ENCODE measurements around the gene PRKACA.

The PRKACA gene

DNA sequence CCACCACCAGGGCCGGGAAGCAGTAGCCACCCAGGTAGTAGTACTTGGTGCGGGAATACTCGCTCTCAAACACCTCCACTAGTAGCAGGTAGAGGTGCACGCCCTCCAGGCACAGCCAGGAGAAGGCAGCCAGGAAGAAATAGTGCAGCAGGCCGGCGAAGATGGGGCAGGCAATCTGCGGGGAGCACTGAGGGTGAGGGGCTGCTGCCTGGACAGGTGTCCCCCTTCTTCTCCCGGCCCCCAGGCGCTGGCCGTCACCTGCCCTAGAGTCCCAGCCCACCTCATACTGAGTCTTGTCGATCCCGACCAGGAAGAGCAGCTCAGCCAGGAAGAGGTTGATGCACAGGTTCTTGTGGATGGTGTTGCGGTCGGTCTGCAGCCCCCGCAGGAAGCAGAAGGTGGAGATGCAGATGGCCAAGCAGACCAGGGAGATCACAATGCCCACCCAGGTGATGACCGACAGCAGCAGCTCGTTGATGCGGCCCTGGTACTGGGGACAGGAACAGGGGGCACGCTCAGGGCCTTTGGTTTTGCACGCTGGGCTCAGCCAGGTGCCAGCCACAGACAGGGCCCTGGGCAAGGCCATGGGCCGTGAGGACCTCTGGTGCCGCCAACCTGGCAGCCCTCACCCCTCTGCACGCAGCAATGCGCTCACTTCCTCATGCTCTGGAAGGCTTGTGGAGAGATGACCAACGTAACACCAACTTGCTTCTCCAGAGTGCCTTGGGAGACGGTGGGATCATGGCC is 39.6 kb upstream of the PRKACA start:
- TF ChIP-seq MAX (IDR thresholded peaks at IDR 0.05; ENCODE audit: low read depth, low read length) (no peak), MYC (IDR thresholded peaks at IDR 0.05; ENCODE audit: low read depth, low read length) (no peak), POLR2A (IDR thresholded peaks at IDR 0.05; ENCODE audit: extremely low read depth, insufficient read length) (no peak)
- TF ChIP-seq, protein P1, sequence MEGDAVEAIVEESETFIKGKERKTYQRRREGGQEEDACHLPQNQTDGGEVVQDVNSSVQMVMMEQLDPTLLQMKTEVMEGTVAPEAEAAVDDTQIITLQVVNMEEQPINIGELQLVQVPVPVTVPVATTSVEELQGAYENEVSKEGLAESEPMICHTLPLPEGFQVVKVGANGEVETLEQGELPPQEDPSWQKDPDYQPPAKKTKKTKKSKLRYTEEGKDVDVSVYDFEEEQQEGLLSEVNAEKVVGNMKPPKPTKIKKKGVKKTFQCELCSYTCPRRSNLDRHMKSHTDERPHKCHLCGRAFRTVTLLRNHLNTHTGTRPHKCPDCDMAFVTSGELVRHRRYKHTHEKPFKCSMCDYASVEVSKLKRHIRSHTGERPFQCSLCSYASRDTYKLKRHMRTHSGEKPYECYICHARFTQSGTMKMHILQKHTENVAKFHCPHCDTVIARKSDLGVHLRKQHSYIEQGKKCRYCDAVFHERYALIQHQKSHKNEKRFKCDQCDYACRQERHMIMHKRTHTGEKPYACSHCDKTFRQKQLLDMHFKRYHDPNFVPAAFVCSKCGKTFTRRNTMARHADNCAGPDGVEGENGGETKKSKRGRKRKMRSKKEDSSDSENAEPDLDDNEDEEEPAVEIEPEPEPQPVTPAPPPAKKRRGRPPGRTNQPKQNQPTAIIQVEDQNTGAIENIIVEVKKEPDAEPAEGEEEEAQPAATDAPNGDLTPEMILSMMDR (IDR thresholded peaks at IDR 0.05; ENCODE audit: low read depth, low read length) = no peak
- no peak overlapping the region for H3K4me3 ChIP-seq (ENCODE audit: low read depth, low read length)
- no peak for DNase-seq (ENCODE audit: low read depth)

DNA sequence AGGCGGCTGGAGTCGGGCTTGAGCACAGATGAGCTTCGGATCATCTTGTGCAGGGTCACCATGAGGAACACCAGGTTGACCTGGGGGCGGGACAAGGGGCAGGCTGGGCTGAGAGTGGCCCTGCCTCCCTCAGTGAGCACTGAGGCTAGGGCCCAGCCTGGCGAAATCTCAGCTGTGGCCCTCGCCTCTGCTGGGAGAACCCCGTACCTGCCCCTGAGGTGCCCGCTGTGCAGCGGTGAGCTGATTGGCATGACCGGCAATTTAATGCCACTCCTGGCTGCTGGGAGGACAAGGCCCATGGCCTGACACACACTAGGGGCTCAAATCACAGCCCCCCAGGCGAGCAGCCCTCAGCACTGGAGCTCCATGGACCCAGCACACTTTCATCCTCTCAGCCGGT is 38.6 kb upstream of the PRKACA start:
- H3K4me3 ChIP-seq (ENCODE audit: low read depth, low read length) = no peak overlapping the region
- DNase-seq (ENCODE audit: low read depth) = no peak
- TF ChIP-seq, protein P1 (IDR thresholded peaks at IDR 0.05; ENCODE audit: low read depth, low read length) = no peak
- TF ChIP-seq MYC (IDR thresholded peaks at IDR 0.05; ENCODE audit: low read depth, low read length) = no peak
- TF ChIP-seq POLR2A (IDR thresholded peaks at IDR 0.05; ENCODE audit: extremely low read depth, insufficient read length) = no peak
- no peak for TF ChIP-seq MAX (IDR thresholded peaks at IDR 0.05; ENCODE audit: low read depth, low read length)

DNA sequence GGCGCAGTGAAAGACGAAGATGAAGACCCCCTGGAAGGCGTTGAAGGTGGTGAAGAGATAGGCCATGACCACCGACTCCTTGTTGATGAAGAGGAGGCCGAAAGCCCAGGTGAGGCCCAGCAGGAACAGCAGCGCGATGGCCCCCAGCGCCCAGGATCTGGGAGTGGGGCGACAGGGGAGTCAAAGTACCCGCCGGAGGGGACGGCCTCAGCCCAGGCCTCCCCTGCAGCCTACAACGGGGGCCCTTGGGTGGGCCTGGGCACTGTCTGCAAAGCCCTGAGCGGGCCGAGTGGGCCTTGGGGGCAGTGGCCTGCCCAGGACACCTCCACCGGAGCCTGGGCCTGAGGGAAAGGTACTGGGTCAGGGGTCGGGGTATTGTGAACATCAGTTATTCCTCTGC is 37.8 kb upstream of the PRKACA start:
- H3K4me3 ChIP-seq (ENCODE audit: low read depth, low read length) = no peak overlapping the region
- no peak for TF ChIP-seq MYC (IDR thresholded peaks at IDR 0.05; ENCODE audit: low read depth, low read length)
- TF ChIP-seq, protein P1 (IDR thresholded peaks at IDR 0.05; ENCODE audit: low read depth, low read length) = no peak
- TF ChIP-seq POLR2A (IDR thresholded peaks at IDR 0.05; ENCODE audit: extremely low read depth, insufficient read length) = no peak
- TF ChIP-seq MAX (IDR thresholded peaks at IDR 0.05; ENCODE audit: low read depth, low read length) = no peak
- DNase-seq (ENCODE audit: low read depth) = no peak

DNA sequence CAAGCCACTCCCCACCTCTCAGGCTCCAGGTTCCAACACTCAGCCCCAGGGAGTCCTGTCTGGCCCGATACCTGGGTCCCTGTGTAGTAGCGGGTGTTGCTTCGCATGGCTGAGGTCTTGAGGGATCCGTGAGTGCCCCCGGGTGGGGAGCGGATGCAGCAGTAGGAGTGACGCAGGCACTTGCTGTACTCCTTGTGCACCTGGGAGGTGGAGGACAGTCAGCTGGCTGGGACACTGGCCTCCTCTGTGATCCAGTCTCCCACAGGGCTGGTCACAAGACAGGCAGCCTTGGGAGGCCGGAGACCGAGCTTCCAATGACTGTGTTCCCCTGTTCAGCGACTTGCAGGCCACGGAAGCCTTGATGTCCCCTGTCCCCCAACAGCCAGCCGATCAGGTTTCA is 35.2 kb upstream of the PRKACA start:
- DNase-seq (ENCODE audit: low read depth) = no peak
- no peak overlapping the region for H3K4me3 ChIP-seq (ENCODE audit: low read depth, low read length)
- TF ChIP-seq POLR2A (IDR thresholded peaks at IDR 0.05; ENCODE audit: extremely low read depth, insufficient read length) (no peak), MAX (IDR thresholded peaks at IDR 0.05; ENCODE audit: low read depth, low read length) (no peak), MYC (IDR thresholded peaks at IDR 0.05; ENCODE audit: low read depth, low read length) (no peak)
- TF ChIP-seq, protein P1 (IDR thresholded peaks at IDR 0.05; ENCODE audit: low read depth, low read length) = no peak

GRCh38 chr19:14150770-14151661 is 33.5 kb upstream of the PRKACA start:
- no peak overlapping the region for H3K4me3 ChIP-seq (ENCODE audit: low read depth, low read length)
- TF ChIP-seq, protein P1 (IDR thresholded peaks at IDR 0.05; ENCODE audit: low read depth, low read length) = no peak
- TF ChIP-seq POLR2A (IDR thresholded peaks at IDR 0.05; ENCODE audit: extremely low read depth, insufficient read length) (no peak), MYC (IDR thresholded peaks at IDR 0.05; ENCODE audit: low read depth, low read length) (no peak), MAX (IDR thresholded peaks at IDR 0.05; ENCODE audit: low read depth, low read length) (no peak)
- no peak for DNase-seq (ENCODE audit: low read depth)

Data from NB4 (cell line).